ENCODE measurements around the gene GHRHR.
A peak's percentile ranks its signal among the peaks of the same experiment; 100 is the strongest.

Gene GHRHR

DNA sequence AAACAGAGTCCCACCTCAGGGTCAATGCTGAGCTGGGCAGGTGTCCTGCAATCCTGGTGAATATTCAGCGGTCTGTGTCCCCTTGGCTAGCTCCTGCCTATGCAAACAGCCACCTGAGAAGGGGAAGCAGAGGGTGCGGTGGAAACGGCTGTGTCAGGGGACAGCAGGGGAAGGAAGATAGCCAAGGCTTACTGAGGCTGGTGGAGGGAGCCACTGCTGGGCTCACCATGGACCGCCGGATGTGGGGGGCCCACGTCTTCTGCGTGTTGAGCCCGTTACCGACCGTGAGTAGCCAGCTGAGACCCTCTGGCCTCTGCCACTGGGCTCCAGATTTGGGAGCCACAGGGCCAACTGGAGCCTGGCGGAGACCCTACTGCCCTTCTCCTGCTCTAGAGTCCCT, at the start of gene GHRHR:
GHRHR (plus strand) TSS at position 112 of the 400 bp plus-strand sequence; CDS start at position 228, 116 bp downstream.
- Histone ChIP-seq H3K9ac (ENCODE audit: low read length in 2 of 2) (no peak within 1 kb of the TSS), H3K4me1 (ENCODE audit: control insufficient read depth, insufficient read depth, low read length) (no peaks in the 10 kb centered on the region), H3K4me3 (ENCODE audit: low read length in 2 of 2) (no peak within 1 kb of the TSS), H3K9me3 (ENCODE audit: control insufficient read depth in 2 of 2, low read length in 2 of 2) (no peaks in the 10 kb centered on the region), H3K27me3 (ENCODE audit: control insufficient read depth in 1 of 2, insufficient read depth in 2 of 2, low read length in 2 of 2) (peaks cover 0 to 2% of the 10 kb centered on the region in 2 donors), H3K27ac (ENCODE audit: low read length) (no peak within 1 kb of the TSS), H3K36me3 (ENCODE audit: control insufficient read depth in 2 of 2, insufficient read depth in 2 of 2, low read length in 2 of 2) (no peaks in the 10 kb centered on the region)

DNA sequence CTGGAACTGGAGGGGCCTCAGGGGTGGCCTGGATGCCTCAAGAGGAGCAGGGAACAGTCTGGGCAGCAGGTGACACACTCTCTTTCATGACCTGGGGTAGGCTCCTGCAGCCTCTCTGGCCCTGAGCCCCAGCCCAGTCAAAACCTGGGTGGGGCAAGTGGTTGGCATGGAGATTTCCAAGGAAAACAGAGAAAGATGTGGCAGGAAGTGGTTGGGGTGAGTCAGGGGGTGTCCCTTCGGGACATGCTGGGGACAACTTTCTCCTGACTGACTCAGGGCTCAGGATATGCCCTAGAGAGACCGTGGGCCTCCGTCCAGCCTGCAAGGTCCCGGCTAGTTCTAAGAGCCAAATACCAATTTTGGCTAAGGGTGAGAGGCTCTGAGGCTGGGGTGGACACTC, 49.2 kb upstream of the GHRHR start:
- no peaks in the 10 kb centered on the region for H3K9me3 ChIP-seq (ENCODE audit: control insufficient read depth in 2 of 2, low read length in 2 of 2)
- peaks cover 79% of the 10 kb centered on the region for H3K4me1 ChIP-seq (ENCODE audit: control insufficient read depth, insufficient read depth, low read length)
- H3K36me3 ChIP-seq (ENCODE audit: control insufficient read depth in 2 of 2, insufficient read depth in 2 of 2, low read length in 2 of 2): no peaks in the 10 kb centered on the region
- H3K27ac ChIP-seq (ENCODE audit: low read length): peak overlapping the region; percentile 75
- peak overlapping the region; percentile 51 to 80 for H3K9ac ChIP-seq (ENCODE audit: low read length in 2 of 2)
- H3K27me3 ChIP-seq (ENCODE audit: control insufficient read depth in 1 of 2, insufficient read depth in 2 of 2, low read length in 2 of 2): no peaks in the 10 kb centered on the region
- peak overlapping the region; percentile 91 to 94 for H3K4me3 ChIP-seq (ENCODE audit: low read length in 2 of 2)

DNA sequence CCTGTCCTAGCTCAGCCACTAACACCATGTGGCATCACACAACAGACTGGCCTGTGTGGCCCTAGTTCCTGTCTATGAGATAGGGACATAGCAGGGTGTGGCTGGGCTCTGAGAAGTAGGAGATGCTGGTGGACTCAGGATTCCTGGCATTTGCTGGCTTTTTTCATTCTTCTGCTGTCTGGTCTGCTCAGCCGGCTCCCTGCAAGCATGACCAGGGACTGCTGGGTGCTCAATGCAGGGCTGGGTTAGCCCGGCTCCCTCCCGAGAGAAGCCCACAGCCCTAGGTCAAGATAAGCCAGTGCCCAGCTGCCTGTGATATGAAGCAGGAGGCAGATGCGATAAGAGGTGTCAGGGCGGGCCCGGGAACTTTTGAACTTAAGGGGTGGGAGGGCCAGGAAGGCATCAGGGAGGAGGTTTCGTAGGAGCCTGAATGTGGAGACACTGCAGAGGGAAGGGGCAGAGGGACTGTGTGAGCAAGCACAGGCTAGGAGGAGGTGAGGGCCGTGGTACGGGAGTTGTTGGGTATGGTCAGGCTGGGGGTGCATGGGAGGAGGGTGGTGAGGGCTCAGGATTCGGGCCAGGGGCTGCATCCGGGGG, 48.6 kb upstream of the GHRHR start:
- Histone ChIP-seq H3K9me3 (ENCODE audit: control insufficient read depth in 2 of 2, low read length in 2 of 2) (no peaks in the 10 kb centered on the region), H3K4me3 (ENCODE audit: low read length in 2 of 2) (peak overlapping the region; percentile 91 to 94), H3K9ac (ENCODE audit: low read length in 2 of 2) (peak overlapping the region; percentile 47 to 51), H3K27ac (ENCODE audit: low read length) (peak overlapping the region; percentile 75), H3K27me3 (ENCODE audit: control insufficient read depth in 1 of 2, insufficient read depth in 2 of 2, low read length in 2 of 2) (no peaks in the 10 kb centered on the region), H3K4me1 (ENCODE audit: control insufficient read depth, insufficient read depth, low read length) (peaks cover 79% of the 10 kb centered on the region), H3K36me3 (ENCODE audit: control insufficient read depth in 2 of 2, insufficient read depth in 2 of 2, low read length in 2 of 2) (no peaks in the 10 kb centered on the region)

DNA sequence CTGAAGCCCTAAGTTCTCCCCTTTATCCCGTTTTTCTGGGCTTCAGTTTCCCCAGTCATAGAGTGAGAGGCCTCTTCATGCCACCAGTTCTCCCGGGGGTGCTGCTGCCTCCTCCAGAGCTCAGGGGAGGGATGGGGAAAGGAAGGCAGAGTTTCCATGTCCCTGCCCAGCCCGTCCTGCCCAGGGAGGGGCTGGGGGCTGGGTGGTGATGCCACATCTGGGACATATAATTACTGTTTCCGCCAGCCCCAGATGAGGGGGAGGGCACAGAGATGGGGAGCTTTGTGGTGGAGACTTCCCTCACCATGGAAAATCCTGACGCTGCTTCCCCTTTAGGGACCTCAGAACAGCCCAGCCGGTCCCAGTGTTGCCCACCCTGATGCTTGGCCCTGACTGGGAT, 48.0 kb upstream of the GHRHR start:
- Histone ChIP-seq H3K4me3 (ENCODE audit: low read length in 2 of 2) (peak overlapping the region in 1 of 2 donors; percentile 94), H3K4me1 (ENCODE audit: control insufficient read depth, insufficient read depth, low read length) (peaks cover 79% of the 10 kb centered on the region), H3K27me3 (ENCODE audit: control insufficient read depth in 1 of 2, insufficient read depth in 2 of 2, low read length in 2 of 2) (no peaks in the 10 kb centered on the region), H3K9me3 (ENCODE audit: control insufficient read depth in 2 of 2, low read length in 2 of 2) (no peaks in the 10 kb centered on the region), H3K36me3 (ENCODE audit: control insufficient read depth in 2 of 2, insufficient read depth in 2 of 2, low read length in 2 of 2) (no peaks in the 10 kb centered on the region), H3K9ac (ENCODE audit: low read length in 2 of 2) (peak overlapping the region in 1 of 2 donors; percentile 58), H3K27ac (ENCODE audit: low read length) (peak overlapping the region; percentile 75)

DNA sequence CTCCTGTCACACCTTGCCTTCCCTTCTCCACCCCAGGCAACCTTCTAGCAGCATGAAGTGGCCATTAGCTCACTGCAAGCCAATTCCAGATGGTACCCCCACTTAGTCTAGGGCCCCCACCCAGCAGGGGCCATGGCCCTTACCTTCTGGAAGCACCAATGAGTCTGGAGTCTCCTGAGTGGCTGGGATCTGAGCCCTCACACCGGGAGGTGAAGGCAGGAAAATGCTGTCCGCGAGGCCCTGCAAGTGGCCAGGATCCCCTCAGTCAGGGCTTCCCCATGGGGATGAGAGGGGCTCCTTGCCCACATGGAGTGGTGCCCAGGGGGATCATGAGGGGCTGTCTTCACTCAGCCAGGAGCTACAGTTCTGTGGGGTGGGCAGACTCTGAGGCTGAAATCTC, 47.5 kb upstream of the GHRHR start:
- H3K4me3 ChIP-seq (ENCODE audit: low read length in 2 of 2): peak overlapping the region in 1 of 2 donors; percentile 94
- H3K9me3 ChIP-seq (ENCODE audit: control insufficient read depth in 2 of 2, low read length in 2 of 2): no peaks in the 10 kb centered on the region
- H3K9ac ChIP-seq (ENCODE audit: low read length in 2 of 2): peak overlapping the region in 1 of 2 donors; percentile 58
- H3K4me1 ChIP-seq (ENCODE audit: control insufficient read depth, insufficient read depth, low read length): peaks cover 79% of the 10 kb centered on the region
- H3K27me3 ChIP-seq (ENCODE audit: control insufficient read depth in 1 of 2, insufficient read depth in 2 of 2, low read length in 2 of 2): no peaks in the 10 kb centered on the region
- H3K27ac ChIP-seq (ENCODE audit: low read length): peak overlapping the region; percentile 75
- no peaks in the 10 kb centered on the region for H3K36me3 ChIP-seq (ENCODE audit: control insufficient read depth in 2 of 2, insufficient read depth in 2 of 2, low read length in 2 of 2)

DNA sequence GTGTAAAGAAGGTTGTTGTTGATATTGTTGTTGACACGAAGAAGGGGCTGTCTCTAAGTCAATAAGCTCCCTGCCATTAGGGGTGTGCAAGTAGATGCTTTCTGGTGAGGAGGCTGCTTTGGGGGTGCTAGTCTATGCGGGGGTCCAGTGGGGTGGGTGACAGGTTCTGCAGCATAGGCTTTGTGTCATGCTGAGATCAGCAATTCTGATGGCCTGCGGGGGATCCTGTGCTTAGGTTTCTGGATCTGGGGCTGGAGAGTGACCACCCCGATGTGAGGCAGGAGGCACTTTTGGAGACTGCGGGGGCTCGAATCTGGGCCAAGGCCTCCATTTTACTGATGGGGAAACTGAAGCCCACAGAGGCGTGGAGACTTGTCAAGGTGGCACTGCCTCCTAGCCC, 47.0 kb upstream of the GHRHR start:
- peaks cover 80% of the 10 kb centered on the region for H3K4me1 ChIP-seq (ENCODE audit: control insufficient read depth, insufficient read depth, low read length)
- no peaks in the 10 kb centered on the region for H3K36me3 ChIP-seq (ENCODE audit: control insufficient read depth in 2 of 2, insufficient read depth in 2 of 2, low read length in 2 of 2)
- no peaks in the 10 kb centered on the region for H3K9me3 ChIP-seq (ENCODE audit: control insufficient read depth in 2 of 2, low read length in 2 of 2)
- no peak overlapping the region for H3K9ac ChIP-seq (ENCODE audit: low read length in 2 of 2)
- H3K4me3 ChIP-seq (ENCODE audit: low read length in 2 of 2): peak overlapping the region in 1 of 2 donors; percentile 94
- no peaks in the 10 kb centered on the region for H3K27me3 ChIP-seq (ENCODE audit: control insufficient read depth in 1 of 2, insufficient read depth in 2 of 2, low read length in 2 of 2)
- peak overlapping the region; percentile 75 for H3K27ac ChIP-seq (ENCODE audit: low read length)

DNA sequence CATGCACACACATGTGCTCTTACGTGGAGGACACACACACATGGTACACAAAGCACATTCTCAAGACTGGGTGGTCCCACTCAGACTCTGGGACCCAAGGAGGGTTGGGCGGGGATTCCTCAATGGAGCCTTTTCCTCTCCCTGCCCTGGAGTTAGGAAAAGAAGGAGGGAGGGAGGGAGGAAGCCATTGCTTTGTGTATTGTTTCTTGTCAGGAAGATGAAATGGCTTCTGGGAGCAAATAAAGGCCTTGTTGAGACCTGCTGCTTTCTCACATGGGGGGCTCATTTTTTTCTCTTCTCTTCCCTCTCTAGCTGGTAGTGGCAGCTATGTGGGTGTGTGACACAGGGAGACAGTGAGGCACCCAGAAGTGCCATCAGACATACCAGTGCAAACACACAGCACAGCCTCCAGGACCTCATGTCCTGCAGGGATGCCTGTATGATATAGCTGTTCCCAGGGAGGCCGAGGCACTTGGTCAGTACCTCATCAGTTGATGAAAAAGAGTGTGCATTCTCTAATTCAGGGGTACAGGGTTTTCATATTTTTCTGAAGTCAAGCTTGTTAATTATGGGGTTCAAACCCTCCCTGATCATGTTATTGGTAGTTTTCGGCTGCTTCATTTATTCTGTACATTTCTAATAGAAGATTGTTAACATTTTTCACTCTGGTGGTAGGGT, 46.4 kb upstream of the GHRHR start:
- Histone ChIP-seq H3K4me3 (ENCODE audit: low read length in 2 of 2) (peak overlapping the region in 1 of 2 donors; percentile 15), H3K4me1 (ENCODE audit: control insufficient read depth, insufficient read depth, low read length) (peaks cover 78% of the 10 kb centered on the region), H3K36me3 (ENCODE audit: control insufficient read depth in 2 of 2, insufficient read depth in 2 of 2, low read length in 2 of 2) (peaks cover under 1 to 1% of the 10 kb centered on the region in 2 donors), H3K9me3 (ENCODE audit: control insufficient read depth in 2 of 2, low read length in 2 of 2) (no peaks in the 10 kb centered on the region), H3K9ac (ENCODE audit: low read length in 2 of 2) (no peak overlapping the region), H3K27me3 (ENCODE audit: control insufficient read depth in 1 of 2, insufficient read depth in 2 of 2, low read length in 2 of 2) (no peaks in the 10 kb centered on the region), H3K27ac (ENCODE audit: low read length) (peak overlapping the region; percentile 75)

DNA sequence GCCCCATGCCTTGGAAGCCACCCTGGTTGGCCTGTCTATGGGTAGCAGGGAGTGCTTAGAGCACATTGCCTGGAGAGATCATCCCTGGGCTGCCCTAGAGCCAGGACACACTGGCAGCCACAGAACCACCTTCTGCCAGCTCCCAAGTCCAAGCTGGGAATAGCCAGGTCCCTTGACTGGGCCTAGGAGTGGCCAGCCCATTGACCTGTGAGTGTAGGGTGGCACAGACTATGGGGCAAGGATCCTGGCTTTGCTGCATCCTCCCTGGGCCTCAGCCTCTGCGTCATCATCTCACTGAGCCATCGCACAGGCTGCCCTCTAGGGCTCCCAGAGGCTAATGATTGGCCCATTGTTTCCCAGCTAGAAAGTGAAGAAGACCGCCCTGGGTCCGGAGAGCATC, 45.1 kb upstream of the GHRHR start:
- Histone ChIP-seq H3K9ac (ENCODE audit: low read length in 2 of 2) (no peak overlapping the region), H3K27me3 (ENCODE audit: control insufficient read depth in 1 of 2, insufficient read depth in 2 of 2, low read length in 2 of 2) (no peaks in the 10 kb centered on the region), H3K4me3 (ENCODE audit: low read length in 2 of 2) (peak overlapping the region in 1 of 2 donors; percentile 22), H3K27ac (ENCODE audit: low read length) (peak overlapping the region; percentile 37), H3K36me3 (ENCODE audit: control insufficient read depth in 2 of 2, insufficient read depth in 2 of 2, low read length in 2 of 2) (peaks cover 10 to 13% of the 10 kb centered on the region in 2 donors), H3K9me3 (ENCODE audit: control insufficient read depth in 2 of 2, low read length in 2 of 2) (no peaks in the 10 kb centered on the region), H3K4me1 (ENCODE audit: control insufficient read depth, insufficient read depth, low read length) (peaks cover 73% of the 10 kb centered on the region)

DNA sequence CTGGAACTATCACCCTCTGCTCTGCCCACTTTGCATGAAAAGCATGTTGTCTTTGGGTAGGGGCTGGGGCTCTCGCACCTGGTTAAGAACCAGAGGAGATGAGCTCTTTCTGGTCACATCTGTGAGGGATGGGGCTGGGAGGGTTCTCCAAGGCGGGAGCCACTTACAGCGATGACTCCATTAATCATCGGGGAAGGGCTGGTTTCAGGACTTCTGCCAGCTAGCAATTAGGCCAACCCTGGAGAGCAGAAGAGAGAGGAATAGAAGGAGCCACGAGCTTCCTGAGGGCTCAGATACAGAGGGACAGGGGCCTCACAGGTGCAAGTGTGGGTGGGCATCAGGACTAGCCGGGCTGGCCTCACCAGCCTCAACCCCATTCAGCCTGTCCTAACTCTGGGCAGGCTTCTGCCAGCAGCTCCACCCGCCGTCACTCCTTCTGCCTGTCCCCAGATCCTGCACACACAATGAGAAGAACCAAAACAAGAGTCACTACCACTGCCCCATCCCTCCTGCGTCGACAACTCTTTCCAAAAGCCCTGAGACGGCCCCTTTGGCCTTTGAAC, 43.7 kb upstream of the GHRHR start:
- Histone ChIP-seq H3K27ac (ENCODE audit: low read length) (peak overlapping the region; percentile 71), H3K4me1 (ENCODE audit: control insufficient read depth, insufficient read depth, low read length) (peaks cover 59% of the 10 kb centered on the region), H3K36me3 (ENCODE audit: control insufficient read depth in 2 of 2, insufficient read depth in 2 of 2, low read length in 2 of 2) (peaks cover 24 to 26% of the 10 kb centered on the region in 2 donors), H3K9ac (ENCODE audit: low read length in 2 of 2) (peak overlapping the region in 1 of 2 donors; percentile 42), H3K27me3 (ENCODE audit: control insufficient read depth in 1 of 2, insufficient read depth in 2 of 2, low read length in 2 of 2) (no peaks in the 10 kb centered on the region), H3K9me3 (ENCODE audit: control insufficient read depth in 2 of 2, low read length in 2 of 2) (no peaks in the 10 kb centered on the region), H3K4me3 (ENCODE audit: low read length in 2 of 2) (peak overlapping the region in 1 of 2 donors; percentile 8)

DNA sequence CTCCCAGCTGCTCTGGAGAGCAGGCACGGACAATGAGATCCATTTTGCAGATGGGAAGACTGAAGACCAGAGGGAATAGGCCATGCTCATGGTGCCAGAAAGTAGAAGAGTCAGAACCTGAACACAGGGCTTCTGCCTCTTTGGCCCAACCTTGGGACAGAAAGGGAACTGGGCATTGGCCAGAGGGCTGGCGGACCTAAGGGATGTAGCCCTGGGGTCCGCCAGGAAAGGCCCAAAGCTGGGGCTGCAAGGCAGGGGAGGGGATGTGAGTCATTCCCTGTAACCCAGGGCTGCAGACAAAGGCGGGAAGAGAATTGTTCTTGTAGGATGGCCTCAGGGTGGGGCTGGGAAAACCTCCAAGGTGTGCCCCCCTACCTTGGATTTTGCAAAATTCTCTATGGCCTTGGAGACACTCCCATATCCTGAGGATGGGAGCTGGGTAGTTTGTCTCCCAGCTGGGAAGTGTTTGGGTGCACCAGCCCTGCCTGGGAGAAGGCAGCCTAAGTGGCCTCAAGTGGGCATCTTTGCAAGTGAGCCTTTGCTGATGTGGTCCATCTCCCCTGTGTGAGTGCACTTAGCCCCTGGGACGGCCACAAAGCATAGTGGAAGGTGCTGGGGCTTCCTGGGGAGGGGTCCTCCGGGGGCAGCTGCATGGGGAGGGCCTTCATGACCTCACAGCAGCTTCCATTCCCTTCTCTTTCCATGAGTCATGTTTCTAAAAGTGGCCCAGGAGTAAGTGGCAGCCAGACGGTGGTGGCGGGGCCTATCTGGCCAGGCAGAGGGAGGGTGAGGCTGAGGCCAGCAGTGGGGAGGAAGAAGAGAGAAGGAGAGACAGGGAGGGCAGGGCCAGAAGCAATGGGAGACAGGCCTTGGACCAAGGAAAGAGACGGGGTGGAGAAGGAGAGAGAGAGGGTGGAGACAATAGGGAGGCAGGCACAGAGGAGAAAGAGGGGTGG, 42.9 kb upstream of the GHRHR start:
- H3K27ac ChIP-seq (ENCODE audit: low read length): peak overlapping the region; percentile 71
- H3K27me3 ChIP-seq (ENCODE audit: control insufficient read depth in 1 of 2, insufficient read depth in 2 of 2, low read length in 2 of 2): no peaks in the 10 kb centered on the region
- H3K4me3 ChIP-seq (ENCODE audit: low read length in 2 of 2): no peak overlapping the region
- peaks cover 30 to 31% of the 10 kb centered on the region in 2 donors for H3K36me3 ChIP-seq (ENCODE audit: control insufficient read depth in 2 of 2, insufficient read depth in 2 of 2, low read length in 2 of 2)
- peak overlapping the region in 1 of 2 donors; percentile 21 for H3K9ac ChIP-seq (ENCODE audit: low read length in 2 of 2)
- no peaks in the 10 kb centered on the region for H3K9me3 ChIP-seq (ENCODE audit: control insufficient read depth in 2 of 2, low read length in 2 of 2)
- H3K4me1 ChIP-seq (ENCODE audit: control insufficient read depth, insufficient read depth, low read length): peaks cover 51% of the 10 kb centered on the region

Measured in stomach smooth muscle (tissue), 2 donors.